Stimulated activated CD8-positive, alpha-beta memory T cell treated with anti-CD3 and anti-CD28 coated beads, Interleukin-15, amount 100 ng/mL, for 4 hours (primary cell): Measurements from ENCODE around the gene DYNLT4.
"Not testable (repeated sequence)": the region's sequence is repeated elsewhere in the genome, so short reads cannot be mapped to it uniquely, and the experiment has no call there.

Experiments
- DNase-seq, 2 donors: peaks; one replicate each; pipeline ENCODE4 v3.0.0-alpha.2; 2020; ENCODE audit warnings: low read depth in 2 of 2

Gene DYNLT4, protein sequence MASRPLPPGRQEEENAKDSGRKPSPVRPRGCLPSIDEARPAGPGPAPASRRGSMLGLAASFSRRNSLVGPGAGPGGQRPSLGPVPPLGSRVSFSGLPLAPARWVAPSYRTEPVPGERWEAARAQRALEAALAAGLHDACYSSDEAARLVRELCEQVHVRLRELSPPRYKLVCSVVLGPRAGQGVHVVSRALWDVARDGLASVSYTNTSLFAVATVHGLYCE

GRCh38 chr1:44806704-44807363, at the start of gene DYNLT4:
DYNLT4 (minus strand) TSS chr1:44807351; CDS start chr1:44806668, 683 bp downstream.
- DNase-seq = no peak

DNA sequence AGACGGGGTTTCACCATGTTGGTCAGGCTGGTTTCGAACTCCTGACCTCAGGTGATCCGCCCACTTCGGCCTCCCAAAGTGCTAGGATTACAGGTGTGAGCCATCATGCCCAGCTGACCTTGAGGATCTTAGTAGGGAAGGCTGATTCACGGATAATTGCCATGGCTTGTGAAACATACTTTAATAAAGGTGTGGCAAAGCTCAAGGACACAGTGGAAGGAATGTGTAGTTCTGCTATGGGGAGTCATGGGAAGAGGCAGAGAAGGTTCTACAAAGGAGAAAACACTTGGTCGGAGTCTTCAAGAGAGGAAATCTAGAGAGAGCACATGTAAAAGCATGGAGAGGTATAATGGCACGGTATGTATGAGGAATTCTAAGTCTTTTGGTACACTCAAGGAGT, 48.6 kb upstream of the DYNLT4 start:
- DNase-seq = no peak

GRCh38 chr1:44854970-44855369, 47.8 kb upstream of the DYNLT4 start:
- no peak for DNase-seq

DNA sequence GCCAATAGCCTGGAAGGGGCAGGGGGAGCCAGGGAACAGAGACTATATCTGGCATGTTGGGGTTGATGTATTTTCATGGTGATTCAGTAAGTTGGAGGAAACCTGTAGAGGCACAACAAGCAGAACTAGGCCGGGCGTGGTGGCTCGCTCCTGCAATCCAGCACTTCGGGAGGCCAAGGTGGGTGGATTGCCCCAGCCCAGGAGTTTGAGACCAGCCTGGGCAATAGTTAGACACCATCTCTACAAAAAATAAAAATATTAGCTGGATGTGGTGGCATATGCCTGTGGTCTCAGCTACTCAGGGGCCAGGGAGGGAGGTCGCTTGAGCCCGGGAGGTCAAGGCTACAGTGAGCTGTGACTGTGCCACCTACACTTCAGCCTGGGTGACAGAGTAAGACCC, 46.0 kb upstream of the DYNLT4 start:
- DNase-seq = no peak

DNA sequence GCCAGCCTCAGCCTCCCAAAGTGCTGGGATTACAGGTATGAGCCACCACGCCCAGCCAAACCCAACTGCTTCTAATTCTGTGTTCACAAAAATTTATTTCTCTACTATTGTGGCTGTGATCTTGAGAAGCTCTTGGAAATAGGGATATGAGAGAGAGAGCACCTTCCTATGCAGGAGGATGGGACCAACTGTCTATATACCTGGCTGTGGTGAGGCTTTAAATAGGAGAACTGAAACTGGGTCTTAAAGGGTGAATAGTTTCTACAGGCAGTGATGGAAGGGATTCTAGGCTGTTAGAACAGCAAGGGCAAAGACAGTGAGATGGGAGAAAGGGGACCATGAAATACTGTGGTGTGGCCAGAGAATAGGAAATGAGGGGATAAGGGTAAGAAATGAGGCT, 44.2 kb upstream of the DYNLT4 start:
- DNase-seq = no peak

- DNase-seq = no peak
These were observed 42.5 kb upstream of the DYNLT4 start for GRCh38 chr1:44849575-44850132.

DNA sequence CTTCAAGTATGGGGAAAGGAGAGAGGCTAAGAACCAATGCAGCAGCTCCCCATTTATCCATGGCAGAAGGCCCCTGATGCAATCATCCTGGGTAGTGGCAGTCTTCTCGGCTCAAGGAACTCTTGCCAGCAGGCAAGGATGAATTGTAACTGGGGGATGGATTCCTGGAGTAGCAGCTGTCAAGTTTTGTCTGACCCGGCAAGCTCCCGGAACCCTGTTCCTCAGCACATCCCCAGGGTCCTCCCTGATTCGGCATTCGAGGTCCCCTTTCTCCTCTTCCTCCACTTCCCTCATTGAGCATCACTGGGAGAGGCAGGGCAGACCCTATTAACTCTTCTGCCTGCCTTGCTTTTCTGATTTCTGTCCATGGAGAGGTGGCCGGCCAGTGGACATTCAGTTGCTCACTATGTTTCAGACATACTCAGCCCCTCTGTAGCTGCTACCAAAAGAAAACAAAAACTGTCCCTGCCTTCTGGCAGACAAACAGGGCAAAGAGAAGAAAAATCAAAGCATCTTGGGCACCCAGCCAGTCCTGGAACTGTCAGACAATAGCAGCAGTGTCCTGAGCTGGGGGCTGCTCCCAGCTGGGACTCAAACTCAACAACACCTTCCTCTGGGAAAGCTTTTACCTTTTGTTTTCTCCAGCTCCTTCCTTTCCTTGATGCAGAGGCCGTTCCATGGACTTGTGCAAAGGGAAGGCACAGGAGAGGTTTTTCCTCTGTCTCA, 41.5 kb upstream of the DYNLT4 start:
- no peak for DNase-seq

DNA sequence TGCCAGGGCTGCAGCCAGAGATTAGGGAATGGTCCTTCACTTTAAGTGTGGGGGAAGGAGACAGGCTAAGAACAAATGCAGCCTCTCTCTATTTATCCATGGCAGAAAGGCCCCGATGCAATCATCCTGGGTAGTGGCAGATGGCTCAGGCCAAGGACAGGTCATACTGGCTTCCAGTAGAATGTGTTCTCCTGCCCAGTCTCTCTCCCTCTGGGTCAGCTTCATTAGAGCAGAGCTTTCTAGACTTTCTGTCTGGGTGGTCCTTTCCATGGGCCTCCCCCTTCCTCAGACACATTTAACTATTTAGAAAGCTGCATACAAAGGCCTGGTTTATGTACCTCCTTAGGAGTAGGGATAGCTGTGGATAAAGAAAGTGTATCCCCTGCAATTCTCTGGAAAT, 40.7 kb upstream of the DYNLT4 start:
- no peak for DNase-seq

DNA sequence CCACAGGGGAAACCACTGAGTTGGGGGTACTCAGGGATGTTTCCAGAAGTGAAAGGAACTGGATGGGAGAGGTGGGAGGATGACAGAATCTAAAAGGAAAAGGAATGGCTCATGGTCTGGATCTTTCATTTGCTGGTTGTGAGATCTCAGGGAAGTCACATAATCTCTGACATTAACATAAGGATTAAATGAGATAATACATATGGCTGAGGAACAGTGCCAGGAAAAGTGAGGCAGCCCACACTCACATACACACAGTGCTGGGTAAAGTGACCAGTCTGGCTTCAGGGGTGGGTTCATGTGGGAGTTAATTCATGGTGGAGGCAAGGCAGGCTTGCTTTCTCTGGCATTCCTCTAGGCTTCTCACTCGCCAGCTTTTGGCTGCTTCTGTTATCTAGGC, 39.8 kb upstream of the DYNLT4 start:
- no peak for DNase-seq

GRCh38 chr1:44842862-44843655, 35.9 kb upstream of the DYNLT4 start, which contains the start of gene PTCH2:
PTCH2 (minus strand) TSS chr1:44843253; CDS start chr1:44842932, 321 bp downstream.
- DNase-seq = no peak

DNA sequence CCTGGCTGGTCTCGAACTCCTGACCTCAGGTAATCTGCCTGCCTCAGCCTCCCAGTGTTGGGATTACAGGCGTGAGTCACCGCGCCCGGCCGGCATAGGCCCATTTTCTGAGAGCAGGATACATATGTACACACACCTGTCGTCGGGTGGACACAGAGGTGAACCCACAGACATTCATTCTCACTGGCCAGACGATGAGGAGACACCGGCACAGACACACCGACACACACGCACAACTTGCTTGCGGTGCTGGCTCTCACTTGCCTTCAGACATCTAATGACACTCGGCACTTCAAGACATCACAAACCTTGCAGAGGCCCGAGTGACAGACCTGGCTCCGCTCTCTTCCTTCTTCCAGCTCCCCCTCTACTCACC, 35.3 kb upstream of the DYNLT4 start:
- no peak for DNase-seq

DNA sequence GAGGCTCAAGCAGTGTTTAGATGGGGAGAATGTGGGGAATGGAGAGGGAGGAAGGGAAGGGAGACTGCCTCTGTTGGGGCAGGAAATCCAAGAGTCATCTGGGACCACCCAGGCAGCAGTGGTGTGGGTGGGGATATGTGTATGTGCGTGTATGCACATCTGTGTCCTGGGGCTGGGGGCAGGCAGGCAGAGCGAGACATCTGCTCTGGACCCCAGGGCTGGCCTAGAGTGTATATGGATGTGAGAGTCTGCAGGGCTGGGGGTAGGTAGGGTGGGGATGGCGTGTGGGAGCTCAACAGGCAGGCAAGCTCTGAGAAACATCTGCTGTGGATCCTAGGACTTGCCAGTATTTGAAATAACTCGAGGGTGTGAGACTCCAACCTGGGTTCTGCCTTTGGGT, 32.4 kb upstream of the DYNLT4 start:
- DNase-seq = no peak

DNA sequence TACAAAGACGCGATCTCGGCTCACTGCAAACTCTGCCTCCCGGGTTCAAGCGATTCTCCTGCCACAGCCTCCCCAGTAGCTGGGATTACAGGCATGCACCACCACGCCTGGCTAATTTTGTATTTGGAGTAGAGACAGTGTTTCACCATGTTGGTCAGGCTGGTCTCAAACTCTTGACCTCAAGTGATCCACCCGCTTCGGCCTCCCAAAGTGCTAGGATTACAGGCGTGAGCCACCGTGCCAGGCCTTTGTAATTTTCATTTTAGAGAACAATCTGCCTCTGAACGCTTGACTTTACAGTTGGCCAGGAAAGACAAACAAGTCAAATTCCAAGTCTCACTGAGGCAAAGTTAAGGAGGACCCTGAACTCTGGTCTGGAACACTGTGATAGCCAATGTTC, 31.1 kb upstream of the DYNLT4 start:
- not testable (repeated sequence) for DNase-seq

DNA sequence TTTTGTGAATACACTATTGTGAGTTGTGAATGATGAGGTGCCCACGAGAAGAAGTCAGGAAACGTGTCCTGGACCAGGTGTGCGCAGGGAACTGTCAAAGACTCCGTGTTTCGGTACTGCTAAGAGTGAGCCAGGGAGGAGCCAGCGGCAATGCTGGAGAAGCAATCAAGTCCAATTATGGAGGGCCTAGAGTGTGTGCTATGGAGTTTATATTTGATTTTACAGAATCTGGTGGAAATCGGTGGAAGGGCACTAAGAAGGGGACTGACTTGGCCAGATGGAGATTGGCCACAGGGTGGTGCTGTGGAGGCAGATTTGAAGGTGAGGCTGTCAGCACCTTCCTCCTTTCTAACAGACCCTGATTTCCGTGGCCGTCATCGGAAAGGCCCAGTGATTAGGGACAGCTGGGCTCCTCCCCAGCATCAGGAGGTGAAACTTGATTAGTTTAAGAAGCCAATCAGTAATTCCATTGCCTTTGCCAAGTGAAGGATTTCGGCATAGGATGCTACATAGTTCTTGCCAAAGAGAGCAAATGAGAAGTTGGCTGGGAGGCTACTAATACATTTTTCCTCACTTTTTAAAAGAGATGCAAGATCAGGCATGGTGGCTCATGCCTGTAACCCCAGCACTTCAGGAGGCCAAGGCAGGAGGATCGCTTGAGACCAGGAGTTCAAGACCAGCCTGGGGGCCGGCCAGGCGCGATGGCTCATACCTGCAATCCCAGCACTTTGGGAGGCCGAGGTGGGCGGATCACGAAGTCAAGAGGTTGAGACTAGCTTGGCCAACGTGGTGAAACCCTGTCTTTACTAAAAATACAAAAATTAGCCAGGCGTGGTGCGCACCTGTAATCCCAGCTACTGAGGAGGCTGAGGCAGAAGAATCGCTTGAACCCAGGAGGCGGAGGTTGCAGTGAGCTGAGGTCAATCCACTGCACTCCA, 28.9 kb upstream of the DYNLT4 start:
- DNase-seq = peak; percentile 54 to 76

DNA sequence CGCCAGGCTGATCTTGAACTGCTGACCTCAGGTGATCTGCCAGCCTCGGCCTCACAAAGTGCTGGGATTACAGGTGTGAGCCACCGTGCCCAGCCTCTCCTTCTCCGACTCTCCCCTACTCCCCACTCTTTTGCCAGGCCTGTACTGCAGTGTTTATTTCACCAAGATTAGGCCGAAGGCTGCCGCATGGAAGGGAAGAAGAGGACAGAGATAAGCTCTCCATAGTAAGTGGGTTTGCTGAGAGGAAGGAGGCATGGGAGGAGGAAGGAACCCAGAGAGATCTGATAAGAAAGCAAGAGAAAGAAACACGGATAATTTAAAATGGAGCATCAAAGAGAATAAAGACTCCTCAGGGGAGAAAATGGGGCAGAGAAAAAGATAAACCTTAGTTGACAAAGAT, 27.2 kb upstream of the DYNLT4 start:
- DNase-seq = no peak

- DNase-seq = no peak
These were observed 25.0 kb upstream of the DYNLT4 start for GRCh38 chr1:44832056-44832705.

- no peak for DNase-seq
These were observed 24.4 kb upstream of the DYNLT4 start for GRCh38 chr1:44831516-44831915.

DNA sequence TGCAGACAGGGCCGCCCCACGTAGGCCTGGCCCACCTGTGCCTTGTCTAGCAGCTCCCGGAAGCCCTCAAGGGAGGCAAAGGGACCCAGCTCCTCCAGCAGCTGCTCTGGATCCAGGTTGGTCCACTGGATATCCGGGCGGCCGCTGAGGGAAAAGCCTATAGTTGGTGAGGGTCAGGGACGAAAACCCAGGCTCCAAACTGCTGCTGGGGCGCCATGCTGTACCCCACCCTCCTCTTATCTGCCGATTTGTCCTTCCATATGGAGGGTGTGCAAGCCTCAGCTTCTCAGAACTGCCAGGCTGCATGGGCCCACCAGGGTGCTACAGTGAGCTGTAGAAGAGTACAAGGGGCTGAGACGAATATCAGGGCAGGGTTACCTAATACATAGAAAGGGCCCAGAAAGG, 23.8 kb upstream of the DYNLT4 start:
- no peak for DNase-seq

- DNase-seq = no peak
These were observed 22.6 kb upstream of the DYNLT4 start for GRCh38 chr1:44829506-44830384.
